Mesenchymal stem cell (in vitro differentiated cells and primary cell): ENCODE measurements around the gene STARD3NL.

Experiments
- DNase-seq: peaks from one replicate; pipeline ENCODE4 v3.0.0-alpha.2; 2013
- H2AFZ ChIP-seq: one replicate; pipeline ENCODE4 v1.6.1; 2013; ENCODE audit warnings: low read depth, mild to moderate bottlenecking, control low read depth, inconsistent platforms, low read length, moderate library complexity
- H2AK5ac ChIP-seq: 2 replicates; pipeline ENCODE4 v1.6.1; 2013; ENCODE audit warnings: low read length, moderate library complexity, mild to moderate bottlenecking, inconsistent platforms; ENCODE audit not compliant: severe bottlenecking
- H2BK120ac ChIP-seq: one replicate; pipeline ENCODE4 v1.6.1; 2013; ENCODE audit warnings: low read depth, mild to moderate bottlenecking, inconsistent platforms, low read length, moderate library complexity
- H2BK12ac ChIP-seq, 2 experiments: one replicate each; pipeline ENCODE4 v1.6.1; 2013; ENCODE audit warnings: inconsistent platforms in 2 of 2, low read length in 2 of 2, mild to moderate bottlenecking in 2 of 2, moderate library complexity in 2 of 2, control low read depth in 1 of 2
- H2BK15ac ChIP-seq: one replicate; pipeline ENCODE4 v1.6.1; 2013; ENCODE audit warnings: mild to moderate bottlenecking, low read depth, inconsistent platforms; ENCODE audit not compliant: poor library complexity, severe bottlenecking
- H2BK5ac ChIP-seq: 2 replicates; pipeline ENCODE4 v1.6.1; 2013; ENCODE audit warnings: low read depth, mild to moderate bottlenecking, low read length, control low read depth, inconsistent platforms; ENCODE audit not compliant: poor library complexity, severe bottlenecking
- H3K14ac ChIP-seq, 2 experiments: one replicate each; pipeline ENCODE4 v1.6.1; 2013; ENCODE audit warnings: inconsistent platforms in 2 of 2, low read length in 2 of 2, control low read depth in 1 of 2, mild to moderate bottlenecking in 1 of 2, moderate library complexity in 1 of 2
- H3K18ac ChIP-seq, 2 experiments: one replicate each; pipeline ENCODE4 v1.6.1; 2013; ENCODE audit warnings: inconsistent platforms in 2 of 2, low read length in 2 of 2, control low read depth in 1 of 2, low read depth in 1 of 2, mild to moderate bottlenecking in 1 of 2
- H3K23ac ChIP-seq, 2 experiments: one replicate each; pipeline ENCODE4 v1.6.1; 2013; ENCODE audit warnings: inconsistent platforms in 2 of 2, low read length in 2 of 2, mild to moderate bottlenecking in 2 of 2, moderate library complexity in 2 of 2, control low read depth in 1 of 2
- H3K27ac ChIP-seq: 2 replicates; pipeline ENCODE4 v1.5.1; 2013; ENCODE audit warnings: mild to moderate bottlenecking, moderate library complexity, low read length, control low read depth, inconsistent platforms; ENCODE audit not compliant: poor library complexity, severe bottlenecking
- H3K27me3 ChIP-seq, 2 experiments: 2 replicates each; pipeline versions ENCODE4 v1.6.1 to v1.7.0; 2013; ENCODE audit warnings: low read length in 2 of 2, mild to moderate bottlenecking in 2 of 2, moderate library complexity in 2 of 2, control low read depth in 1 of 2, inconsistent platforms in 1 of 2; ENCODE audit not compliant: control insufficient read depth in 1 of 2, insufficient read depth in 1 of 2
- H3K36me3 ChIP-seq, 2 experiments: 2 replicates each; pipeline versions ENCODE4 v1.6.1 to v1.7.0; 2013; ENCODE audit warnings: low read length in 2 of 2, control low read depth in 1 of 2, inconsistent platforms in 1 of 2, low read depth in 1 of 2, mild to moderate bottlenecking in 1 of 2; ENCODE audit not compliant: insufficient read depth in 2 of 2, control insufficient read depth in 1 of 2
- H3K4ac ChIP-seq, 2 experiments: one replicate each; pipeline ENCODE4 v1.6.1; 2013; ENCODE audit warnings: inconsistent platforms in 2 of 2, low read length in 2 of 2, mild to moderate bottlenecking in 2 of 2, moderate library complexity in 2 of 2, control low read depth in 1 of 2, low read depth in 1 of 2
- H3K4me1 ChIP-seq: 2 replicates; pipeline ENCODE4 v1.6.1; 2013; ENCODE audit warnings: low read depth, low read length, control low read depth; ENCODE audit not compliant: control insufficient read depth, insufficient read depth
- H3K4me2 ChIP-seq: 2 replicates; pipeline ENCODE4 v1.6.1; 2013; ENCODE audit warnings: low read length, mild to moderate bottlenecking, inconsistent platforms; ENCODE audit not compliant: poor library complexity, severe bottlenecking
- H3K4me3 ChIP-seq, 2 experiments: 2 replicates each; pipeline versions ENCODE4 v1.5.1 to v1.7.0; 2013; ENCODE audit warnings: low read length in 2 of 2, mild to moderate bottlenecking in 2 of 2, control low read depth in 1 of 2, low read depth in 1 of 2; ENCODE audit not compliant: insufficient read depth in 1 of 2
- H3K79me1 ChIP-seq: replicated peaks from 2 replicates; pipeline ENCODE4 v1.6.1; 2013; ENCODE audit warnings: mild to moderate bottlenecking, control low read depth, low read length, inconsistent platforms; ENCODE audit not compliant: poor library complexity, severe bottlenecking
- H3K9ac ChIP-seq: 2 replicates; pipeline ENCODE4 v1.7.0; 2013; ENCODE audit warnings: mild to moderate bottlenecking, low read length, moderate library complexity
- H3K9me3 ChIP-seq: 2 replicates; pipeline ENCODE4 v1.7.0; 2013; ENCODE audit warnings: mild to moderate bottlenecking, low read length; ENCODE audit not compliant: control insufficient read depth
- H4K8ac ChIP-seq: one replicate; pipeline ENCODE4 v1.6.1; 2013; ENCODE audit warnings: inconsistent platforms, mild to moderate bottlenecking, low read length, moderate library complexity
- H4K91ac ChIP-seq: one replicate; pipeline ENCODE4 v1.6.1; 2013; ENCODE audit warnings: mild to moderate bottlenecking, low read length, inconsistent platforms
- WGBS: methylation state at CpG from one replicate; pipeline ENCODE4 v1.1.7; 2013; ENCODE audit warnings: mixed read lengths; 5-methylcytosine and 5-hydroxymethylcytosine counted together

The STARD3NL gene

GRCh38 chr7:38199782-38200181 is 21.7 kb downstream of the STARD3NL start:
- no peak overlapping the region for H3K23ac ChIP-seq
- H4K91ac ChIP-seq, result no peak overlapping the region

GRCh38 chr7:38206071-38206470 is 28.0 kb downstream of the STARD3NL start:
- Histone ChIP-seq H4K91ac (no peak overlapping the region), H2AFZ (no peak overlapping the region), H4K8ac (no peak overlapping the region), H3K4ac (no peak overlapping the region), H2AK5ac (no peak overlapping the region), H2BK120ac (no peak overlapping the region), H2BK12ac (no peak overlapping the region), H3K4me3 (no peak overlapping the region), H3K79me1 (peaks cover 19% of the 10 kb centered on the region), H3K36me3 (peaks cover 4 to 38% of the 10 kb centered on the region in 2 experiments), H3K4me2 (no peak overlapping the region), H3K27me3 (no peaks in the 10 kb centered on the region), H2BK5ac (no peak overlapping the region), H3K4me1 (no peaks in the 10 kb centered on the region), H3K9ac (no peak overlapping the region), H3K18ac (no peak overlapping the region), H3K14ac (no peak overlapping the region), H3K27ac (no peak overlapping the region), H3K23ac (no peak overlapping the region), H3K9me3 (no peaks in the 10 kb centered on the region), H2BK15ac (no peak overlapping the region)
- 82% methylated on average over 4 of the region's 5 CpGs for WGBS
- no peak for DNase-seq

More at GRCh38 chr7:38199782-38200181, 21.7 kb downstream of the STARD3NL start:
- Histone ChIP-seq H2BK120ac (no peak overlapping the region), H2BK5ac (no peak overlapping the region), H4K8ac (no peak overlapping the region), H3K27ac (no peak overlapping the region), H2AK5ac (no peak overlapping the region), H3K27me3 (no peaks in the 10 kb centered on the region), H3K4me1 (peaks cover 12% of the 10 kb centered on the region), H3K79me1 (peaks cover 15% of the 10 kb centered on the region), H2BK12ac (no peak overlapping the region), H2AFZ (no peak overlapping the region), H3K4me3 (no peak overlapping the region), H3K36me3 (peaks cover 0 to 6% of the 10 kb centered on the region in 2 experiments), H3K14ac (no peak overlapping the region), H3K4me2 (no peak overlapping the region), H3K9me3 (no peaks in the 10 kb centered on the region), H2BK15ac (no peak overlapping the region), H3K4ac (no peak overlapping the region), H3K9ac (no peak overlapping the region), H3K18ac (no peak overlapping the region)
- 100% methylated on average over 2 of the region's 2 CpGs for WGBS
- no peak for DNase-seq

GRCh38 chr7:38207843-38208242 is 29.8 kb downstream of the STARD3NL start:
- peaks cover 6 to 40% of the 10 kb centered on the region in 2 experiments for H3K36me3 ChIP-seq
- H3K9me3 ChIP-seq, result no peaks in the 10 kb centered on the region
- no peak overlapping the region for H3K23ac ChIP-seq
- peaks cover 2% of the 10 kb centered on the region for H3K4me1 ChIP-seq
- no peaks in the 10 kb centered on the region for H3K27me3 ChIP-seq
- no peak overlapping the region for H2BK5ac ChIP-seq
- H4K91ac ChIP-seq, result no peak overlapping the region
- H3K9ac ChIP-seq, result no peak overlapping the region
- no peak overlapping the region for H2BK120ac ChIP-seq
- DNase-seq, result no peak
- H3K4me3 ChIP-seq, result no peak overlapping the region
- WGBS, result 100% methylated on average over 1 of the region's 1 CpG
- no peak overlapping the region for H4K8ac ChIP-seq
- peaks cover 26% of the 10 kb centered on the region for H3K79me1 ChIP-seq
- H3K4ac ChIP-seq, result no peak overlapping the region
- no peak overlapping the region for H2BK15ac ChIP-seq
- H2AFZ ChIP-seq, result no peak overlapping the region
- H2AK5ac ChIP-seq, result no peak overlapping the region
- H3K18ac ChIP-seq, result no peak overlapping the region
- H2BK12ac ChIP-seq, result no peak overlapping the region
- H3K14ac ChIP-seq, result no peak overlapping the region
- H3K27ac ChIP-seq, result no peak overlapping the region
- H3K4me2 ChIP-seq, result no peak overlapping the region

- peaks cover 5% of the 10 kb centered on the region for H3K4me1 ChIP-seq
These were observed 33.4 kb downstream of the STARD3NL start for GRCh38 chr7:38211486-38211885.

More at GRCh38 chr7:38211486-38211885, 33.4 kb downstream of the STARD3NL start:
- no peaks in the 10 kb centered on the region for H3K9me3 ChIP-seq
- H2BK12ac ChIP-seq, result no peak overlapping the region
- H3K9ac ChIP-seq, result no peak overlapping the region
- H2BK15ac ChIP-seq, result no peak overlapping the region
- H4K91ac ChIP-seq, result no peak overlapping the region
- no peaks in the 10 kb centered on the region for H3K27me3 ChIP-seq
- no peak overlapping the region for H2AK5ac ChIP-seq
- no peak overlapping the region for H3K23ac ChIP-seq
- no peak overlapping the region for H2AFZ ChIP-seq
- peaks cover 27% of the 10 kb centered on the region for H3K79me1 ChIP-seq
- H3K18ac ChIP-seq, result no peak overlapping the region
- no peak overlapping the region for H3K4ac ChIP-seq
- H3K14ac ChIP-seq, result no peak overlapping the region
- peaks cover 6 to 52% of the 10 kb centered on the region in 2 experiments for H3K36me3 ChIP-seq
- H3K27ac ChIP-seq, result no peak overlapping the region
- no peak overlapping the region for H3K4me3 ChIP-seq
- 100% methylated on average over 1 of the region's 1 CpG for WGBS
- H3K4me2 ChIP-seq, result no peak overlapping the region
- no peak overlapping the region for H4K8ac ChIP-seq
- peak; percentile 54 for DNase-seq
- H2BK120ac ChIP-seq, result no peak overlapping the region
- H2BK5ac ChIP-seq, result no peak overlapping the region
